Measurements from ENCODE around the gene NUP210L.
A peak's percentile ranks its signal among the peaks of the same experiment; 100 is the strongest.
"Not testable (repeated sequence)": the region's sequence is repeated elsewhere in the genome, so short reads cannot be mapped to it uniquely, and the experiment has no call there.

Gene NUP210L

DNA sequence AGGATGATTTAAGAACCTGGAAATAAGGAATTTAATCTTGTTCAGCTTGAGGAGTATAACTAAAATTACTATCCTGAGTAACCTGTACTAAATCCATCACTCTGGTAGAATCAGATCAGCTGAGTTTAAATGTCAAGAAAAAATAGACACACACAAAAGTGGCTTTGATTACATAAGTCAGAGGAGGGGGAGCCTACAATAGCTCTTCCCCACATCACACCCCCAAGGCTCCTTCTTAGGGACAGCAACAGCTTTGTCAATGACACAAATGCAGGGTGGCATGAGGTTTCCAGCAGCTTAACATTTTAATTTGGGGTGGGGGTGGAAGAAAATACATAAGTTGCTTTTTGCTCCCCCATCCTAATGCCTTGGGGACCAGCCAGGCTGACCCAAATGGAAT is 12.6 kb upstream of the NUP210L start:
- no peak for DNase-seq

DNA sequence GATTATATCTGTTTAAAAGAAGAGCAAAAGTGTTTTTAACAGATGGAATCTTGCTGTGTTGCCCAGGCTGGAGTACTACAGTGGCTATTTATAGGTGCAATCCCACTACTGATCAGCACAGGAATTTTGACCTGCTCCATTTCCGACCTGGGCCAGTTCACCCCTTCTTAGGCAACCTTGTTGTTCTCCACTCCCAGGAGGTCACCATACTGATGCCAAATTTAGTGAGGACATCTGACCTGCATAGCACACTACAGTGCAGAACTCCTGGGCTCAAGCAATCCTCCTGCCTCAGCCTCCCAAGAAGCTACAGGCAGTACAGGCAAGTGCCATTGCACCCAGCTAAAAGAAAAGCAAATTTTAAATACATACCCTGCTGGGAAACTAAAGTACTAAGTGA is 11.3 kb upstream of the NUP210L start:
- DNase-seq, result no peak

DNA sequence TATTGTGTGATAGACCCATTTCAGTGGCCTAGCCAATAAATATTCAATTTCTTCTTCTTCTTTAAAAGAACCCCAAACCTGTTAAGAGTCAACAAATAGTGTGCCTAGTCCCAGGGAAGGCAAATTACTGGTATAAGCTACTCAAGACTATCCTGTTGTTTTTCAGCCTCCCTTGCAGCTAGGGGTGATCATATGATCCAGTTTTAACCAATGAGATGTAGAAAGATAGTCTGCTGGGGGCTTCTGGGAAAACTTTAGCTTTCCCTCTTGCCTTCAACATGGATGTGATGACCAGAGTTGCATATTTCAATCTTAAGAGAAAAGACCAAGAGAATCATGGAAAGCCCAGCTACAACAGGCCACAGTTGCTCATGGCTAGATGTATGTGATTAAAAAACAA is 4.7 kb upstream of the NUP210L start:
- no peak for DNase-seq

DNA sequence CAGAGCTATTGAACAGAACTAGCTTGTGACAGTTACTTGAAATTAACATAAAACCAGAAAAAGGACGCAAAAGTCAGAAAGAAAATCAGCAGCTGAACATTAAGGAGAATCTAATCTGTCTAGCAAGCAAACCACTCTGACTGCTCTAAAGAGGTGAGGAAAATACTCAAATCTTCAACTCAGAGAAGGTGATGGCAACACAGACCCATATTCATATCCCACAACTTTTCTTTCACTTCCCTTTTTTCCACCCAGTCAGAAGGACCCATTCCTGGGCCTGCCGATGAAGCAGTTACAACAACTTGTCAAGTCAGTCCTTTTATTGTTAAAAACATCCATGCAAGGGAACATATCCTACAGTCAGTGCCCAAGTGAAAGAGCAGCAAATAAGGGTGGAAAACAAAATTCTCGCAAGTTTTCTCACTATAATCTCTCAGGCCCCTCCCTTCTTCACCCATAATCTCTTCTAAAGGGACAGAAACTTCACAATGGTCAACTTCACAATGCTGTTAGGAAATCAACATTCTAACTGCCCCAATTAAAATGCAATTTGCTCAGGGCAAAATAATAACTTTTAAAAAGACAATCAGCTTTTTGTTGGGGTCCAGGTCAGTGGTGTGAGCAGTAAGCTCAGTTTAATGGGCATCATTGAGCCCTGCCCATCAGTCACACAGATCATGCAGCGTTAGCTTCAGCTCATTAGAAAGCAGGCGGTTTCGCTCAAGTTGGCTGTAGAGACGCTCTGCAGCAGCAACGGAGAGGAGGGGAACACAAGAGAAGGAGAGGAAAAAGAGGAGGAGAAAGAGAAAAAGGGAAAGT is 3.6 kb upstream of the NUP210L start:
- DNase-seq, result no peak

DNA sequence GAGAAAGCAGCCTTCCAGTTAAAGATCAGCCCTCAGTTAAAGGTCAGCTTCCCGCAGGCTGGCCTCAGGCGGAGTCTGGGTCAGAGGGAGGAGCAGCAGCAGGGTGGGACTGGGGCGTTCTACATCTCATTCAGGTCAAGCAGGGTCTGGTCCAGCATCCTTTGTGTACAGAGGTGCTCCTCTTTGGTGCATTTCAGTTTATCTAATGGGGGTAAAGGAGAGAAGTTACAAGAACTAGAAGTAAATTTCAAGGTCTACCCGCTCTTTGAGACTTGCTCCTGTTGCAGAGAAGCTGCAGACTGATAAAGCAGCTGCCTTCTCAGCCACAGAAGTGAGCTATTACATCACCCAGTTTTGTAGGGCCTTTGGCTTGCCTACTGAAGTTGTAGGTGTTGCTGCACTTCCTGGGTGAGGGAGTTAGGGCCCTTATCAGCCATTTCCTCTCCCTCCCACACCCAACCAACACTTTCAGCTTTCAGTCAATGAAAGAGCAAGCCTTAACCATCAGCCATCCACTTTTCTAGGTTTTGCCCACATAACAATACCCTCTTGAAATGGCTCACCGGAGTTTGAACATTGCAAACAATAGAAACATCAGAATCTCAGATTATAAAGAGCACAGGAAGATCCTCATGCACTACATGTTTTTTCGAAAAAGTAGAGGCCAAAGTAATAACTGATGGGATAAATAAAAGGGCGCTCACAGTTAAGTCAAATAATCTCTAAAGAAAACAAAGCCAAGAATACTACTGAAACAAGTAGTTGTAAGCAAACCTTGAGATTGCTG is 2.8 kb upstream of the NUP210L start:
- peak; percentile 53 for DNase-seq

DNA sequence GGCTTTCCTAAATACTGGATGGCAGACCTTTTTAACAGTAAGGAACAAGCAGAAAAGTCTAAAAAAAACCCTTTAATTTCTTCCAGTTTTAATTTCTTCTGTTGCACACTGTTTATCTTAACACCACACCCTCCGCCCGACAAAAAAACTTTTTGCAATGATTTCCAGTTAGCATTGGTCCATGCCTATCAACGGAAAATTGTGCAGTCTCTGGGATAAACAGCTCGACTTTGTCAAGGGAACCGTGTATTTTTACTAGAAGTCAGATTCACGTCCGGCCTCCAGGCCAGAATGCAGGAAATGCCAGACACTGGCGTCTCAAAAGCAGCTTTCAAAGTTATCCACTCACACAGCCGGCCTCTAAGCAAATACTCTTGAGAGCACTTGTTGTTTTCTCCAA is 378 bp upstream of the NUP210L start:
- DNase-seq, result no peak

DNA sequence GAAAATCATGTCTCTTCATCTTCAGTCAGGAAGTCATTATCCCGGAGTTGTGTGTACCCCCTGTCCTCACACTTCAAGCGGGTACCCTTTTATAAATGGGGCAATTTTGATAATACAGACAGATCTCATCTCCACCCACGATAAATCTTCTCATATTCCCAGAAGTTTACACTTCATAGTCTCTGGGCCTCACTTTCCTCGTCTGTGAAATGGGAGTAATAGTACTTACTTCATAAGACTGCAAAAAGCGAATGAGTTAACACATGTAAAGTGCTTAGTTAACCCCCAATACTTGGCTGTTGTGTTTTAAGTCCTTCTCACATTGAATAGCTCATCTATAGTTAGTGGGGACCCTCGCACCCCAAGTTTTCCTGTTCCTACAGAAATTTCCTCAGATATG is 820 bp downstream of the NUP210L start:
- no peak for DNase-seq

DNA sequence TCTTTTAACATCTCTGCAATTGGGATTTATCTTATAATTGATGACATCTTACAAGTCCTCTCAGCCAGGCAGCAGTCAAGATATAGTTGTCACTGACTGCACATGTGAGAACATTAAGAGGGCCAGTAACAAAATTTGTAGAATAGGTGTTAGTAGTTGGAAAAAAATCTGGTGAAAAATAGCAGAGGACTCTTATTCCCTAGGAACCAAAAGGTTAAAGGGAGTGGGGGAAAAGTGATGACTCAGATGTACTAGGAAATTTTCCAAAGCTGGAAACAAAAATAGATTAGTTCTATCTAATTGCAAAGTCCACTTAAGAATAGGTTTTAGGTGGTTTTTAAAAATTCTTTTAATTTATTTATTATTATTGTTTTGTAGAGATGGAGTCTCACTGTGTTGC is 3.6 kb downstream of the NUP210L start:
- DNase-seq, result no peak

DNA sequence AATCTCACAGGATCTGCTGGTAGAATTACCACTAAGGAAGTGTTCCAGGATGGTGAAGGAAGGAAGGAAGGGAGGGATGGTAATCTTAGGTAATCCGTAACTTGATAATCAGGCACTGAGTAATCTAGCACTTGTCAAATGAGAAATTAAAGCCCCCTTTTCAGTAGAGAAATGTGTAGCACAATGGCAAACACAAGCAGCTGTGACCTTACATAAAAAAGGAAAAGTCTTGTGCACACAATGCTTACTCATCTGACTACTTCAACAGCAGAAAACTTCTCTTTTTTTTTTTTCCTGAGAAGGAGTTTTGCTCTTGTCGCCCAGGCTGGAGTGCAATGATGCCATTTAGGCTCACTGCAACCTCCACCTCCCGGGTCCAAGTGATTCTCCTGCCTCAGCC is 6.1 kb downstream of the NUP210L start:
- no peak for DNase-seq

DNA sequence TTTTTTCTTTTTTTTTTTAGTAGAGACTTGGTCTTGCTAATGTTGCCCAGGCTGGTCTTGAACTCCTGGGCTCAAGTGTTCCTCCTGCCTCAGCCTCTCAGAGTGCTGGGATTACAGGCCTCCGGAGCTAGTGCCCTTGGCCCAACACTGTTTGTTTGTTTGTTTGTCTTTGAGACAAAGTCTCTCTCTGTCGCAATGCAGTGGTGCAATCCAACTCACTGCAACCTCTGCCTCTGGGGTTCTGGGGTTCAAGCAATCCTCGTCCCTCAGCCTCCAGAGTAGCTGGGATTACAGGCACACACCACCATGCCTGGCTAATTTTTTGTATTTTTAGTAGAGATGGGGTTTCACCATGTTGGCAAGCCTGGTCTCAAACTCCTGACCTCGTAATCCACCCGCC is 7.4 kb downstream of the NUP210L start:
- DNase-seq, result not testable (repeated sequence)

DNA sequence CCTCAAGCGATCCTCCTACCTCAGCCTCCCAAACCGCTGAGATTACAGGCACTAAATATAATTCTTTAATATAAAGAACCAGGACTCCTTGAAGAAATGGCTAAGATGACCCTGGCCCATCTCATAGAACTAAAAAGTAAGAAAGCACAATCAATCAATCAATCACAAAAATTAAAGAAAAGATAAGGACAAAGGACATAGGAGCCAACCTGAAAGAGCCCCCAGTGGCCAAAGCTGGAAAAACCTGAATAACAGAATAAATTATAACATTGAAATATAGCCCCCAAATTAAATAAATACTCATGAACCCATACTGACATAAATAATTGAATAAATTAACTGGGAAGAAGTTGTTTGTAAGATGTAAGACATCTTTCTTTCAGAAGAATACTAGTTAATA is 8.9 kb downstream of the NUP210L start:
- DNase-seq, result no peak

DNA sequence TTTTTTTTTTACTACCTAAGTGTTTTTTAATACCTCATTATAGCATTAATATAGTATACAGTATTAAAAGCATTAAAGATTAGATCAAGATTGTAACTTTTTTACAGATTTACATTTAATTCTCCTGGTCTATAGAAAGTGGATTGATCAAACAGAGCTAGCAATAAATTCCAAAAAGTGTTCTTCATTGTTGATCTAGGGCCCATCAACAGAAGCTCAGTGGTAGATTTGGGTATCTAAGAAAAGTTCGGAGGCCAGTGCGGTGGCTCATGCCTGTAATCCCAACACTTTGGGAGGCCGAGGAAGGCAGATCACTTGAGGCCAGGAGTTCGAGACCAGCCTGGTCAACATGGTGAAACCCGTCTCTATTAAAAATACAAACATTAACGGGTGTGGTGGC is 12.5 kb downstream of the NUP210L start:
- DNase-seq, result no peak

DNA sequence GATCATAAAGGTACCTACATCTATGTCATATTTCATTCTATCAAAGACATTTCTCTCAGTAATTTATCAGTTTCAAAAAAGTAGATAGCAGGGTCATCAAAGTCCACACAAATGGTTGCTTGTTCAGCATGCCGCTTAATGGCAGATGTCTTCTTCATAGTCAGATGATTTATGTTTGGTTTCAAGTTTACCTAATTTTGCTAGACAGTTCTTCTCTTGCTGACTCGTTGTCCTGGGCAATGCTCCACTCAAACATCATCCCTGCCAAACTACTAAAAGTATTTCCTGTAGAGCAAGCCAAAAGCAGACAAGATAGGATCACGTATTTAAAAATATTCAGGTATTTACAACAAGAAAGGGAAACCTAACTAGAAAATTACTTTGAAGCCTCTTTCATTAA is 13.6 kb downstream of the NUP210L start:
- DNase-seq, result no peak

DNA sequence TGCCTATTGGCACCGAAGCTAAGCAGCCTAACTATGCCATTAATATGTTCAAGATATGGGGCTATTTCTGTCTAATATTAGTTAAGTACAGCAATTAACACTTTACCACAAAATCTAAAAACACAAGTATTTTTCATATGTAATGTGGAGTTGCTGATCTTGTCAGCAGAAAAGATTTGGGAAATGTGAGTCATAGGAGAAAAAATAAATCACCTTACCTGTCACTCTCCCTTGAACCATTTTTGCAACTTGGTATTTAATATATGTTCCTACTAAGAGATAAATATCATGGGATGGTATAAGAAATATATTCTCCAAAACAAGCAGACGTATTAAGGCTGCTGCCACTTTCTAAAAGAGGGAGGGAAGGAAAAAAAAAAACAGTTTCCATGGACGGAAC is 17.0 kb downstream of the NUP210L start:
- no peak for DNase-seq

DNA sequence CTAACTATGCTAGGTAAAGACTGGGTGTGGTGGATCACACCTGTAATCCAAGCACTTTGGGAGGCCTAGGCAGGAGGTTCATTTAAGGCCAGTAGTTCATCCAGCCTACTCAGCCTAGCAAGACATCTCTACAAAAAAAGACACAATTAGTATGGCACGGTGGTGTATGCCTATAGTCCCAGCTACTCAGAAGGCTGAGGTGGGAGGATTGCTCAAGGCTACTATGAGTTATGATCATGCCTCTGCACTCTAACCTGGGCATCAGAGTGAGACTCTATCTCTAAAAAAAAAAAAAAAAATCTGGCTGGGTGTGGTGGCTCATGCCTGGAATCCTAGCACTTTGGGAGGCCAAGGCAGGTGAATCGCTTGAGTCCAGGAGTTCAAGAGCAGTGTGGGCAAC is 21.6 kb downstream of the NUP210L start:
- DNase-seq, result no peak

DNA sequence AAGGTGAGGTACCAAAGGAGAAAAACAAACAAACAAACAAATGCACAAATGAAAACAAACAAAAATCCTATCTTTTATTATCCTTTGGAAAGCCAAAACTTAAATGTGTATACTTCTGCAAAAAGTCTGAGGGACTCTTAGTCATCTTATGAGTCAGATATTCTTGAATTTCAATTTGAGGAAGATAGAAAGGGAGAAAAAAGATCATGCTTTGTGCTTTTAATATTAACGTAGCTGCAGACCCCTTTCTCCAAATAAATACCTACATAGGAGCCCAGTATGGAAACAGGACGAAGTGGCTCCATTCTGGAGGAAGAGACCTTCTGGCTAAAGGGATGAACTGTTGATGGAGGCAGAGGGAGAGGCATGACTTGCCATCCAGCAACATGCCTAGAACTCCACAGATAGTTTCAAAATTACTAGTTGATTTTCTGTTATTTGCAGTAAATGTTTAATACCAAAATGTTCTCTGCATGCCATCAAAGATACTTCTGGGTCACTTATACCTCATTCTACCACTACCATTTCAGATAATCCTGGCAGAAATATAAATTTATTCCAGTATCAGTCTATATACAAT is 25.4 kb downstream of the NUP210L start:
- DNase-seq, result no peak

DNA sequence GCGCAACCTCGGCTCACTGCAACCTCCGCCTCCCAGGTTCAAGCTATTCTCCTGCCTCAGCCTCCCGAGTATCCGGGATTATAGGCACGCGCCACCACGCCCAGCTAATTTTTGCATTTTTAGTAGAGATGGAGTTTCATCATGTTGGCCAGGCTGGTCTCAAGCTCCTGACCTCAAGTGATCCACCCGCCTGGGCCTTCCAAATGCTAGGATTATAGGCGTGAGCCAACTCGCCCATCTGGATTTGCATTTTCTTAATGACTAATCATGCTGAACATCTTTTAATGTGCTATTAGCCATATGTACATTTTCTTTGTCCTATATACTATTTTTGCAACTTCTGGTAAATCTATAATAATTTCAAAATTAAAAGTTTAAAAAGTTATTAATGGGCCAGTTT is 31.7 kb downstream of the NUP210L start:
- DNase-seq, result not testable (repeated sequence)

DNA sequence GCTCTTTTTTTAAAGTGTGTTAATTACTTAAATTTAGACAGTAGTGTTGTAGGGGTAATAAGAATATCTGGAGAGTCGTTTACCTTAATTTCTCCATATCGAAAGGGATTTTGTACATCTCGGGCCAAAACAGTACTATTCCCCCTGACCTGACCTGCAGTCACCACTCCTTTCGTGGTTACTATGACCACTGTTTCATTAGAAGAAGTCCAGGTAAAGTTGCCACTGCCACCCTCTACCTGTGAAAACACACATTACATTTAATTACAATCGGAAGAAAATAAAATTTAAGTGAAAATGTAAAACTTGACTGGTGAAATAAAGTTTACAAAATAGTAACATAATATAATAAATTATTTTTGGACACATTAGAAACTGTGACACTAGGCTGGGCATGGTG is 37.2 kb downstream of the NUP210L start:
- DNase-seq, result no peak

DNA sequence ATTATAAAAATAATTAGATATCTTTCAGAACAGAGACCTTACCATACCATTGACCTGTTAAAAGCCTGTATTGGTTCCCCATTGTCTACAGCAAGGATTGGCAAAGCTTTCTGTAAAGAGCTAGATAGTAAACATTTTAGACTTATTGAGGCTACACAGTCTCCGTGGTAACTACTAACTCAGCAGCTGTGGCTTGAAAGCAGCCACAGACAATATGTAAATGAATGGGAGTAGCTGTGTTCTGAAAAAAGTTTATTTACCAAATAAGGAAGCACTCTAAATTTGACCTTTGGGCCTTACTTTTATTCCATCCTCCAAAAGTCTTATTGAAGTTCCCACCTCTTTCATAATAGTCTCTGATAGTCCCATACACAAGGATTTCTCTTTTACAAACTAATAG is 39.7 kb downstream of the NUP210L start:
- DNase-seq, result no peak

DNA sequence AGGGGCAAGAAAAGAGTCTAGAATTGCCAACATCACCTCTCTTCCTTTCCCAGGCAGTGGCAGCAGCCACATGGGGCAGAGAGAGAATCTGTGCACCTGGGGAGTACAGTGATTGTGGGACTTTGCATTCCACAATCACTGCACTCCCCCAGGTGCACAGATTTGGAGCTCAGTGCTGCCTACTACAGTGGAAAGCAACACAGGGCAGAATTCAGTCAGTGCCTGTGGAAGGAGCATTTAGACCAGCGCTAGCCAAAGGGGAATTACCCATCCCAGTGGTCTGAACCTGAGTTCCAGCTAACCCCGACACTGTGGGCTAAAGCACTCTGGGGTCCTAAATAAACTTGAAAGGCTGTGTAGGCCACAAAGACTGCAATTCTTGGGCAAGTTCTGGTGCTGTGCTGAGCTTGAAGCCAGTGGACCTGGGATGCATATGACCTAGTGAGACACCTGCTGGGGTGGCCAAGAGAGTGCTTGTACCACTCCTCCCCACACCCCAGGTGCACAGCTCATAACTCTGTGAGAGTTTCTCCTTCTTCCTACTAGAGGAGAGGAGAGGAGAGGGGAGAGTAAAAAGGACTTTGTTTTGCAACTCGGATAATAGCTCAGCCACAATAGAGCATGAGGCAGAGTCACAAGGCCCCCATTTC is 50.3 kb downstream of the NUP210L start:
- DNase-seq, result no peak

DNA sequence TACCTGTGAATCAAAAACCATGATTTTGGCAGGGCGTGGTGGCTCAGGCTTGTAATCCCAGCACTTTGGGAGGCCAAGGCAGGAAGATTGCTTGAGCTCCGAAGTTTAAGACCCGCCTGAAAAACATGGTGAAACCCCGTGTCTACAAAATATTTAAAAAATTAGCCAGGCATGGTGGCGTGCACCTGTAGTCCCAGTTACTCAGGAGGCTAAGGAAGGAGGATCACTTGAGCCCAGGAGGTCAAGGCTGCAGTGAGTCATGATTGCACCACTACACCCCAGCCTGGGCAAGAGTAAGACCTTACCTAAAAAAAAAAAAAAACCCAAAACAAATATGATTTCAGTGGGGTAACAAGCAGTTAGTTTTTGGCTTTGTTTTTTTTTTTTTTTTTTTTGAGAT is 54.7 kb downstream of the NUP210L start:
- DNase-seq, result not testable (repeated sequence)

DNA sequence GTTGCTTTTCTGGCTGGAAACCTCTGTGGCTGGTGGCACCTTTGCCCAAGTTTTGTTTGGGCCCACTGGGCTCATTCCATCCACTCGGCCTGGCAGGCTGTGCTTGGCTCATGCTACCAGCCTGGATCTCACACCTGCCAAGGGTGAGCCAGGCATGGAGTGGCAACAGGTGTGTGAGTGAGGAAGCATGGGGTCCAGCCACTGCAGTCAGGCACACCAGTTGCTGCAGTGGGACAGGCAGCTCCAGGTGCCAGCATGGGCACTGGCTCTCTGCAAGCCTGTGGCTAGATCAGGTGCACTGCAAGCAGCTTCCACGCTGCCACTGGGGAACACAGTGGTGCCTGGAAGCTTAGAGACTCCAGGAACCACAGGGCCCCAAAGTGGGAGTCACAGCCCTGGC is 57.0 kb downstream of the NUP210L start:
- DNase-seq, result no peak

DNA sequence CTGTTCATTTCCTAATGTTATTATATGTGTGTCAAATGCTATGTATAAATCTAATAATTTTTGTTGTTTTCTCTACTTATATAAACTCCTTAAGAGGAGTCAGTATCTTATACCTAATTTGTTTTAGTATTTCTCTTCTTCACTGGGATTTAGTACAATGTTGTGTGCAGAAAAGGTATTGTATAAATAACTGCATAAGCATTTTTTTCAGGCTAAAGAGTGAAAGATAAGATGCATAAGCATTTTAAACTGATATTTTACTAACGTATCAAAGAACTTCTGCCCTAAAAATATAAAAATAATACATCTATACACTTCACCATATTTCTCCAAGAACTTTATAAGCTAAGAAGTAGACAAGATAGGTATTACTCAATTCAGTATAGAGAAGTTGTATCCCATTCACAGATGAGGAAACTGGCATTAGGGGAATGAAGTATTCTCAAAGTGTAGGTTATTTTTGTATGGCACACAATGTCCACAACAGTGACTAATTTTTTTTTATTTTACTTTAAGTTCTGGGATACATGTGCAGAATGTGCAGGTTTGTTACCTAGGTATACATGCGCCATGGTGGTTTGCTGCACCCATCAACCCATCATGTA is 59.3 kb downstream of the NUP210L start:
- DNase-seq, result no peak
